ENCODE data around the gene FZD10.

GRCh38 chr12:130147875-130148596, 14.2 kb upstream of the FZD10 start:
- TF ChIP-seq TAF1 (IDR thresholded peaks at IDR 0.05; ENCODE audit: low read depth) (no peak), RAD21 (IDR thresholded peaks at IDR 0.05; ENCODE audit: low read depth) (no peak), EP300 (IDR thresholded peaks at IDR 0.05; ENCODE audit: borderline replicate concordance) (no peak), EGR1 (IDR thresholded peaks at IDR 0.05) (no peak), TEAD4 (IDR thresholded peaks at IDR 0.05) (no peak), NFIC (IDR thresholded peaks at IDR 0.05) (no peak), MAX (IDR thresholded peaks at IDR 0.05) (no peak), TCF12 (IDR thresholded peaks at IDR 0.05; ENCODE audit: low read depth) (no peak), CREB1 (IDR thresholded peaks at IDR 0.05; ENCODE audit: low read depth) (no peak), CEBPB (IDR thresholded peaks at IDR 0.05) (no peak), REST (IDR thresholded peaks at IDR 0.05; ENCODE audit: low read depth) (no peak)
